Vagina (tissue), 2 donors: ENCODE measurements around the gene PCNX2.

Experiments
- POLR2A ChIP-seq, 2 donors: fragments of 450-650 bp; IDR thresholded peaks; one replicate each; pipeline ENCODE4 v1.6.1; 2017; ENCODE audit warnings: antibody characterized with exemption in 2 of 2, mild to moderate bottlenecking in 2 of 2, moderate library complexity in 2 of 2
- POLR2AphosphoS5 ChIP-seq, 2 donors: sonication (generic); formaldehyde crosslinking; IDR thresholded peaks; one replicate each; pipeline ENCODE4 v1.9.0; 2017; ENCODE audit warnings: antibody characterized with exemption in 2 of 2, mild to moderate bottlenecking in 2 of 2, low read depth in 1 of 2; ENCODE audit not compliant: insufficient read depth in 1 of 2

GRCh38 chr1:233075915-233076295 lies 219.6 kb downstream of the PCNX2 start:
- TF ChIP-seq POLR2AphosphoS5 (IDR thresholded peaks at IDR 0.05; ENCODE audit: insufficient read depth in 1 of 2, low read depth in 1 of 2) (no peak), POLR2A (IDR thresholded peaks at IDR 0.05) (no peak)
